H1 (cell line): Measurements from ENCODE around the gene LRRK1. TPM values are rescaled to one million over a fixed set of nuclear protein-coding genes. Genes with fewer than 3 reads are reported as not detected.

Source experiments
- BACH1 ChIP-seq: IDR thresholded peaks from 2 replicates; pipeline ENCODE4 v1.6.1; 2012; ENCODE audit warnings: low read length, improper control_type of control experiment
- BCL11A ChIP-seq, 2 experiments: IDR thresholded peaks; one replicate each; pipeline ENCODE4 v1.6.1; 2011; ENCODE audit warnings: low read depth in 2 of 2, low read length in 2 of 2, mild to moderate bottlenecking in 2 of 2
- CTBP2 ChIP-seq: IDR thresholded peaks from 2 replicates; pipeline ENCODE4 v1.7.0; 2011; ENCODE audit warnings: borderline replicate concordance, mild to moderate bottlenecking, moderate library complexity, mixed read lengths, low read length; ENCODE audit not compliant: insufficient read depth, insufficient read length
- PHF8 ChIP-seq: fragments of 200-600 bp; sonication (generic); conservative IDR thresholded peaks from 2 replicates; pipeline ENCODE4 v1.7.1; 2012; ENCODE audit warnings: low read depth, mild to moderate bottlenecking, inconsistent platforms, low read length, moderate library complexity
- TAF7 ChIP-seq: optimal IDR thresholded peaks from 2 replicates; pipeline ENCODE3; 2011; ENCODE audit warnings: low read depth, mild to moderate bottlenecking, inconsistent platforms, low read length, moderate library complexity, borderline replicate concordance
- ZNF274 ChIP-seq: IDR thresholded peaks from 2 replicates; pipeline ENCODE4 v1.7.0; 2012; ENCODE audit warnings: low read length, borderline replicate concordance; ENCODE audit errors: extremely low read depth
- polyA plus RNA-seq, 7 experiments: library from polyadenylated mRNA; depleted of rRNA in 3 of 7; stranded (reverse) in 5 of 7; unstranded in 2 of 7; fragments of >200 nt in 5 of 7; fragments of 200-250 nt in 2 of 7; gene quantifications; 1 replicate in 5 of 7; 2 replicates in 1 of 7; 4 replicates in 1 of 7; pipeline versions ENCODE4 v1.2.1 to v1.2.3, GENCODE V29; 2011 to 2013; ENCODE audit warnings: missing spikeins in 2 of 7, mixed read lengths in 2 of 7
- total RNA-seq: library from RNA; stranded (reverse); fragmentation: NEBNext Ultra II Directional; extraction: Animal tissue kit (Norgen Biotek cat#: 25700); gene quantifications from 2 replicates; pipeline ENCODE4 v1.2.1, GENCODE V29; 2021

The LRRK1 gene
- total and polyA plus RNA-seq, 2 of the 8 experiments (the other 6 are each of a cell fraction or from before 2014, with no cell fraction given): 1.2 to 3.6 TPM

DNA sequence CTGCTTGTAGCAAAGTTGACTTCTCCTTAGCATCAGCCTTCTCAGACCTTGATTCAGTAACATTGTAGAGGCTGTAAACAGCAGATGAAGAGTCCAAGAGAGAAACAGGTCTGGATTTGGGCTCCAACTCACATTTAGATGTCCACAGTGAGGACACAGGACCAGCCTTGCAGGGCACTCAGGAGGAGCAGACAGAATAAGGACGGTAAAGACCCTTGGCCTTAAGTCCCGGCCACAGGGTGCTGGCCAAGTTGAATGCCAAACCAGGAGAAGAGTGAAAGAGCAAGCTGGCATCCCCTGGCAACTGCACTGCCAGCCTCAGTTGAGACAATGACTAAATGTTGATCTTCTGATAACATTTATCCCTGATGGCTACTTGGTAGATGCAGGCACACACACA is 136.3 kb downstream of the LRRK1 start (continued):
- TF ChIP-seq TAF7: no peak
- no peak for TF ChIP-seq ZNF274
- TF ChIP-seq BACH1: no peak
- no peak for TF ChIP-seq CTBP2
- no peak for TF ChIP-seq PHF8
- TF ChIP-seq BCL11A (IDR thresholded peaks at IDR 0.05; ENCODE audit: low read depth in 2 of 2, low read length in 2 of 2): no peak
